D721Med (cell line): ENCODE data around the gene GFPT2.

Source experiments
- DNase-seq: peaks from one replicate; pipeline ENCODE4 v3.0.0; 2011; ENCODE audit warnings: low spot score; ENCODE audit not compliant: insufficient read length
- FAIRE-seq: peaks from 2 replicates; lab custom pipeline; 2011; peaks lifted over from hg19 to GRCh38; lab: Jason Lieb, UNC
- TF ChIP-seq, protein P1 (sequence below): IDR thresholded peaks from 2 replicates; pipeline ENCODE4 v1.5.1; 2012; ENCODE audit warnings: mild to moderate bottlenecking, control low read depth; ENCODE audit not compliant: insufficient read depth; ENCODE audit errors: missing control alignments

Gene GFPT2

DNA sequence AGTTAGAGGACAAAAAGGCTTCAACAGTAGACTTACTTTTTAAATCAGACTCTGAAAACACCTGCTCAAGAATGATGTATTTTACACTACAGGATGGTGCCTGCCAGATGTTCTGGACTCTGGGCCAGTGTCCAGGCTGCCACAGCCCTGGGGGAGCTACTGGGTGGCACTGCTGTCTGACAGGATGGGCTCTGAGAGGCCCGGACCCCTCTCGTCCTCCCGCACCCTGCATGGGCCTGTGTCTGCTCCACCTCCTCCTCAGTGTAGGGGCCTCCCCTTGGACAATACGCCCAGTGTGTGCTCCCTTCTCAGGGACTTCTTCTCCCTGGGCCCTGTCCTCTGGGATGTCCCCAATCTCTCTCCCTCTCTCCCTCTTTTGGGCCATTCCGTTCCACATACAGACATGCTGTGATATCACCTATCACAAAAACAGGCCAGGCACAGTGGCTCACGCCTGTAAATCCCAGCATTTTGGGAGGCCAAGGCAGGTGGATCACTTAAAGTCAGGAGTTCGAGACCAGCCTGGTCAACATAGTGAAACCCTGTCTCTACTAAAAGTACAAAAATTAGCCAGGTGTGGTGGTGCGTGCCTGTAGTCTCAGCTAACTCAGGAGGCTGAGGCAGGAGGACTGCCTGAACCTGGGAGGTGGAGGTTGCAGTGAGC is 23.4 kb downstream of the GFPT2 start:
- no peak for DNase-seq
- no peak for FAIRE-seq
- TF ChIP-seq, protein P1, sequence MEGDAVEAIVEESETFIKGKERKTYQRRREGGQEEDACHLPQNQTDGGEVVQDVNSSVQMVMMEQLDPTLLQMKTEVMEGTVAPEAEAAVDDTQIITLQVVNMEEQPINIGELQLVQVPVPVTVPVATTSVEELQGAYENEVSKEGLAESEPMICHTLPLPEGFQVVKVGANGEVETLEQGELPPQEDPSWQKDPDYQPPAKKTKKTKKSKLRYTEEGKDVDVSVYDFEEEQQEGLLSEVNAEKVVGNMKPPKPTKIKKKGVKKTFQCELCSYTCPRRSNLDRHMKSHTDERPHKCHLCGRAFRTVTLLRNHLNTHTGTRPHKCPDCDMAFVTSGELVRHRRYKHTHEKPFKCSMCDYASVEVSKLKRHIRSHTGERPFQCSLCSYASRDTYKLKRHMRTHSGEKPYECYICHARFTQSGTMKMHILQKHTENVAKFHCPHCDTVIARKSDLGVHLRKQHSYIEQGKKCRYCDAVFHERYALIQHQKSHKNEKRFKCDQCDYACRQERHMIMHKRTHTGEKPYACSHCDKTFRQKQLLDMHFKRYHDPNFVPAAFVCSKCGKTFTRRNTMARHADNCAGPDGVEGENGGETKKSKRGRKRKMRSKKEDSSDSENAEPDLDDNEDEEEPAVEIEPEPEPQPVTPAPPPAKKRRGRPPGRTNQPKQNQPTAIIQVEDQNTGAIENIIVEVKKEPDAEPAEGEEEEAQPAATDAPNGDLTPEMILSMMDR = no peak

DNA sequence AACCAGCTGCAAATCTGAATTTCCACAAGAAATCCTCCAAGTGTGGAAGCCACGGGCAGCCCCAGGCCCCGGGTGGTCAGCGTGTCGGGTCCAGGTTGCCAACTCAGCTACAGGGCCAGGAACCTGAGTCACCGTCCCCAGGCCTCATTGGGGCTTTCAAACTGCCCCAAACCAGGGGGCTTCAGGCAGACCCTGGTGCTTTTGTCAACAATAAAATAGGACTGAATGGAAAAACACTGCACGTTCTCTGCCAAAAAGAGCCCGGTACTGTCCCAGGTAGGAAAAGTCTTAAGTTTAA is 24.0 kb downstream of the GFPT2 start:
- FAIRE-seq (no peak), DNase-seq (no peak)
- TF ChIP-seq, protein P1 = no peak

DNA sequence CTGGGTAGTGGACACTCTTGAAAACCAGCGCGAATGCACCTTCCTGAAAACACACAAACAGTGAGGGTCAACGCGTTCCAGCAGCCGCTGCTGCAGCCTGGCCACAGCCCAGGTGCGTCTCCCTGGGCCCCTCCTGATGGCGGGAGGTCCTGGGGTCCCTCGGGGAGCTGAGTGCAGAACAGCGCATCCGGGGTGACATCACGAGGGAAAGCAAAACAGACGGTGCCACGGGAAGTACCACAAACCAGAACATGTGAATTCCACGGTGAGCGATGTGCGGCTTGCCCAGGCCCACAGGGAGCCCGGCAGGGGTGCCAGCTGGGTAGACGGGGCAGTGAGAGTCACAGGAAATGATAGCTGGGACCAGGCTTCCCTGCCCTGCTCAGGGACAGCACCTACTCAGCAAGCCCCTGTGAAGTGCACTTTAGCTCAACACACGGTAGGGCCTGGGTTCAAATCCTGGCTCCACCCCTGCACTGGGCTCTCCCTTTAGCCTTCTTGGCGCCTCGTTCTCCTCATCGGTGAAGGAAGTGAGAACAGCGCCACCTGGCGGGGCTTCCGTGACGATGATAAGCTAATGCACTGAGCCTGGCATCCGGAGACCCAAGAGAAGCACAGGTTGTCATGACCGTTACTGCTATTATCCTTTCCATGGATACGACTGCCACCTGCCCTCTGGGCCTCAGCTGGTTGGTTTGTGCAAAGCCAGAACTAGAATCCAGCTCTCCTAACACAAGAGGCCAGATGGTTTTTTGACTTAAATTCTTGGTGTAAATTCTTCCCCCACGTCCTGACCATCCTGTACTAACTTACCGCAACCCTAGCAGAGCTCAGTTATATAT is 24.6 kb downstream of the GFPT2 start:
- DNase-seq (peak; percentile 85), FAIRE-seq (peak; percentile 72)
- TF ChIP-seq, protein P1 = peak; percentile 85

DNA sequence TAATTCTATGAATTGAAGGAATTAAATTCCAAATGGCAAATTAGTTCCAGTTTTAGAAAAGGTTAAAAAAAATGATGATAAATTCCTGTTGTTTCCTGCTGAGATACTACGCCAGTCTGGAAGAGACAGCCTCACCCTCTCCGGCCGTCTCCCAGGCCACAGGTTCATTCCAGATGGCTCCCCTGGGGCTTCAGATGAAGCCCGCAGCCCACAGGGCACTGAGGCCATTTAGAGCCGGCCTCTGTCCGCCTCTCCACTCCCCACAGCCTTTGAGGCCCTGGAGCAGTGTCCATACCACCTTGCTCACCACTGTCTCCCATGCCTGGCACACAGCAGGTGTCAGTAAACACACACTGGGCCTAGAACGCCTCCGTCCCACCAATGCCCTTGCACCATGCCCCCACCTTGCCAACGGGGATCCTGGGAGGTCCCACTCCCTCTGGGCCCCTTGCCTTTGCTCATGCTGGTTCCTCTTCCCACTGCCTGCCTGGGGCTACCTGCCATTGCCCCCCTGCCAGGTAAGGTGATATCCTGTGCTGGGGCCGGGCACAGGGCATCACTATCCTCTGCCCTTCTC is 26.1 kb downstream of the GFPT2 start:
- no peak for DNase-seq
- TF ChIP-seq, protein P1 = no peak
- no peak for FAIRE-seq

DNA sequence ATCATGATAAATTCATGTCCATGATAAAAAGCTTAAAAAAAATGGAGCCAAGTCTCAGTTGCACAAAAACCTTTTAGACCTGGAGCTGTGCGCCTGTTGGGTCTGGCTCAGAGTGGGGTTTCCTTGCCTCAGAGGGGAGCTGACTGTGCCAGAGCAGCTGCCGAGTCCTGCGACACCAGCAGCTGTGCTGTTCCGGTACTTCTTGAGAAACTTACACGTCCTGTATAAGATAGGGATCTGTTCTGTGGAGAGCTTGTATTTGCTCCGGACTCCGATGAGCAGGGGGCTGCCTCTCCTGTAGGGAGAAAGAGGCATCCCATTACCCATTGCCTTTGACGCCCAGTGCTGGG is 28.6 kb downstream of the GFPT2 start:
- FAIRE-seq (no peak), DNase-seq (no peak)
- TF ChIP-seq, protein P1 = no peak

DNA sequence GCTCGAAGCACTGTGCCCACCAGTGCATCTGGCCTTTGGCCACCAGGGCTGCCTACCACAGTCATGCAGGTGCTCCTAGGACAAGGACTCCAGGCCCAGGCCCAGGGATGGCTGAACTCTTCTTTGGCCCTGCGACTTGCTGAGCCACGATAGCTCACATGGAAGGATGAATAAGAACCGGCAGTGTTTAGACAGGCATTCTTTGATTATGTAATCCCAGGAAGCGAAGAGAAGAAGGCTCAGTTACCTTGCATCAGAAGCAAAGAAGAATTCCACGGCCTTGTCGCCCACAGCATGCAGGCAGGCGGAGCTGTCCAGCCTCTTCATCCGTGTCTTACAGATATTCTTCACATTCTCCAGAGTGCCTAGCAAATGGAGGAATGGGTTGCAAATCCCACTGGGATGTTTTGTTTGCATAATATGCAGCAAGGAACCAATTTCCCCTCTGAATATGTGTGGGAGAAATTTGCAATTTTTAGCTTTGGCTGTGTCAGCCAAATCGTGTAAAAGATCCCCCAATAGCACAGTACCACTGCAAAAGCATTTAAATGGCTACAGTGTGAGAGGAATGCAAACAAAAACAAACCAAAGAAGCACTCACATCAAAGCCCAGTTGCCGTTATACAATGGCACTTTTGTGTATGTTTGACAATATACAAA is 29.1 kb downstream of the GFPT2 start:
- TF ChIP-seq, protein P1 = no peak
- DNase-seq = no peak
- FAIRE-seq = no peak

DNA sequence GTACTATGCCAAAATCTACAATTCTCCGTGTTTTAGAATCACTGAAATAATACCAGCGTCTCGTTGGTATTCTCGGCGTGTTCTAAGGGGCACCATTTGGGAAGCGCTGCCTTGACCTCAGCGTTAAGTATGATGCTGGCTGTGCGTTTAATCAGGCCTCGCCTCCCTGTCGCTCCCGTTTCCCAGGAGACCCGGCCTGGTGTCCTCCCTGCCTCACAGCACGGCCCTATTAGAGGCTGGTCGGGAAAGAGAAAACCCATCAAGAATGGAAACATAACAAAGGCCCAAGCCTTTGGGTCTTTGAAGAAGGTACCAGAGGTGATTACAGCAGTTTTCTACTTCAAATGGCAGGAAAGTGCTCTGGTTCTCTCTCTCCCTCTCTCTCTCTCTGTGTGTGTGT is 30.0 kb downstream of the GFPT2 start:
- TF ChIP-seq, protein P1 = no peak
- DNase-seq = no peak
- FAIRE-seq = no peak
